ENCODE data around the gene TMC4. TPM values are rescaled to one million over a fixed set of nuclear protein-coding genes. Genes with fewer than 3 reads are reported as not detected.

TMC4 gene
- total RNA-seq, 1 donor from 2014 or later = not detected

Other genes with a start within 250 kb of the TMC4 start
- gene CACNG8, start 210.2 kb downstream of the TMC4 start, total RNA-seq = 4.1 TPM
- under 0.01 TPM for gene CACNG6, start 181.5 kb downstream of the TMC4 start, total RNA-seq
- gene VSTM1, start 109.3 kb downstream of the TMC4 start, total RNA-seq = not detected
- gene TARM1, start 91.8 kb downstream of the TMC4 start, total RNA-seq = not detected
- gene OSCAR, start 72.4 kb downstream of the TMC4 start, total RNA-seq = not detected
- 9.4 TPM for gene NDUFA3, start 70.3 kb downstream of the TMC4 start, total RNA-seq
- 6.5 TPM for gene TFPT, start 57.5 kb downstream of the TMC4 start, total RNA-seq
- 25.3 TPM for gene PRPF31, start 57.4 kb downstream of the TMC4 start, total RNA-seq
- 3.7 TPM for gene CNOT3, start 35.4 kb downstream of the TMC4 start, total RNA-seq
- gene LENG1, start 13.4 kb downstream of the TMC4 start, total RNA-seq = 7.3 TPM
- gene MBOAT7, start 16.4 kb upstream of the TMC4 start, total RNA-seq = 18.3 TPM
- 33.4 TPM for gene TSEN34, start 18.1 kb upstream of the TMC4 start, total RNA-seq
- 2,066 TPM for gene RPS9, start 27.7 kb upstream of the TMC4 start, total RNA-seq
- gene LILRB3, start 49.8 kb upstream of the TMC4 start, total RNA-seq = not detected
- gene LILRA6, start 69.6 kb upstream of the TMC4 start, total RNA-seq = under 0.01 TPM
- gene LILRB5, start 84.1 kb upstream of the TMC4 start, total RNA-seq = under 0.01 TPM
- gene LILRB2, start 108.0 kb upstream of the TMC4 start, total RNA-seq = not detected
- gene LILRA5, start 140.0 kb upstream of the TMC4 start, total RNA-seq = 0.82 TPM
- under 0.01 TPM for gene LILRA4, start 166.0 kb upstream of the TMC4 start, total RNA-seq
- gene LAIR1, start 191.8 kb upstream of the TMC4 start, total RNA-seq = 1.6 TPM
- 65.2 TPM for gene TTYH1, start 242.3 kb upstream of the TMC4 start, total RNA-seq